ENCODE measurements around the gene GALNT2.

Gene GALNT2

DNA sequence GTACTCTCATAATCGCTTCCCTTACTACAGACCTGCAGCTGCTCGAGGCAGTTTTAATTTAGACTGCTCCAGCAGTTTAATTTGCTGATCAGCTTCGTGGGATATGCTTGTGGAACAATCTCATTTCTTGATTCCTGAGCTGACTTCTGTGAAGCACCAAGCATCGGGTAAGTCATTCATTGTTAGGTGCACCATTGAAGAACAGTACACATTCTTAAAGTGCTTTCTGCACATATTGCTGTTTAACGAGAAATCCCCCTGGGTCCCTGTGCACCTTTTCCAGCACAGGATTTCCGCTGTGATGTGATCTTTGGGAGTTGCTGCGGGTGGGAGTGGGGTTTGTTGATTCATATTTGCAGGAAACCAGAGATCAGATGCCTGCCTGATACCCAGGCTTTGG lies 9.1 kb downstream of the GALNT2 start:
- Histone ChIP-seq H3K9me3 (ENCODE audit: insufficient read depth, low read length) (no peaks in the 10 kb centered on the region), H3K4me3 (ENCODE audit: insufficient read depth, low read length, poor library complexity, severe bottlenecking) (no peak overlapping the region), H3K9me2 (replicated peaks; ENCODE audit: insufficient read depth, low read length) (no peaks in the 10 kb centered on the region), H3K79me2 (ENCODE audit: insufficient read depth, low read length) (no peaks in the 10 kb centered on the region), H3K4me2 (ENCODE audit: low read depth, low read length, poor library complexity, severe bottlenecking) (no peak overlapping the region), H3K9ac (ENCODE audit: low read length) (no peak overlapping the region), H4K20me1 (ENCODE audit: low read depth, low read length) (no peaks in the 10 kb centered on the region), H2AFZ (ENCODE audit: low read depth, low read length, severe bottlenecking) (no peak overlapping the region), H3K36me3 (ENCODE audit: low read length) (no peaks in the 10 kb centered on the region), H3K27me3 (ENCODE audit: low read length) (no peaks in the 10 kb centered on the region), H3K27ac (ENCODE audit: low read depth, low read length) (no peak overlapping the region), H3F3A (ENCODE audit: insufficient read depth) (no peaks in the 10 kb centered on the region)
- TF ChIP-seq, protein P1, sequence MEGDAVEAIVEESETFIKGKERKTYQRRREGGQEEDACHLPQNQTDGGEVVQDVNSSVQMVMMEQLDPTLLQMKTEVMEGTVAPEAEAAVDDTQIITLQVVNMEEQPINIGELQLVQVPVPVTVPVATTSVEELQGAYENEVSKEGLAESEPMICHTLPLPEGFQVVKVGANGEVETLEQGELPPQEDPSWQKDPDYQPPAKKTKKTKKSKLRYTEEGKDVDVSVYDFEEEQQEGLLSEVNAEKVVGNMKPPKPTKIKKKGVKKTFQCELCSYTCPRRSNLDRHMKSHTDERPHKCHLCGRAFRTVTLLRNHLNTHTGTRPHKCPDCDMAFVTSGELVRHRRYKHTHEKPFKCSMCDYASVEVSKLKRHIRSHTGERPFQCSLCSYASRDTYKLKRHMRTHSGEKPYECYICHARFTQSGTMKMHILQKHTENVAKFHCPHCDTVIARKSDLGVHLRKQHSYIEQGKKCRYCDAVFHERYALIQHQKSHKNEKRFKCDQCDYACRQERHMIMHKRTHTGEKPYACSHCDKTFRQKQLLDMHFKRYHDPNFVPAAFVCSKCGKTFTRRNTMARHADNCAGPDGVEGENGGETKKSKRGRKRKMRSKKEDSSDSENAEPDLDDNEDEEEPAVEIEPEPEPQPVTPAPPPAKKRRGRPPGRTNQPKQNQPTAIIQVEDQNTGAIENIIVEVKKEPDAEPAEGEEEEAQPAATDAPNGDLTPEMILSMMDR (IDR thresholded peaks at IDR 0.05; ENCODE audit: insufficient read depth, low read length, poor library complexity, severe bottlenecking): no peak
- no peak for TF ChIP-seq EZH2phosphoT487 (conservative IDR thresholded peaks at IDR 0.05; ENCODE audit: low read length)

DNA sequence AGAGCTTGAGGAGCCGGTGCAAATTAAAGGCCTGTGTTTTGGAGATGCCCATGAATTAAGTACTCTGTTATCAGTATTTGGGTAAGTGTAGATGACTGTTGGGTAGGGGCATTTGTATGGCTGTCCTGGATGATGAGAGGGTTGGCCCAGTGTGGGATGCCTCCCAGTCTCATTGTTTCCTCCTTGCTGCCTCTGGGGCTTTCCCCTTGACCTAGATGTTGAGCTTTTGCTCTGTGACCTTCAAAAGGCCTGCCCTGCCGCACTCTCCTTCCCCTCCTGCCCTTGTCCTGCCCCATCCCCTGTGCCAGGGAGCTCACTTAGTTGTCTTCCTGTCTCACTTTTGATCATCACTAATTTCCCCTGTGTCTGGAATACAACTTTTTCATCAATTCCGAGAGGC lies 10.0 kb downstream of the GALNT2 start:
- Histone ChIP-seq H2AFZ (ENCODE audit: low read depth, low read length, severe bottlenecking) (no peak overlapping the region), H3K9me3 (ENCODE audit: insufficient read depth, low read length) (no peaks in the 10 kb centered on the region), H3K9ac (ENCODE audit: low read length) (no peak overlapping the region), H3K4me2 (ENCODE audit: low read depth, low read length, poor library complexity, severe bottlenecking) (no peak overlapping the region), H3K9me2 (replicated peaks; ENCODE audit: insufficient read depth, low read length) (no peaks in the 10 kb centered on the region), H3F3A (ENCODE audit: insufficient read depth) (no peaks in the 10 kb centered on the region), H3K36me3 (ENCODE audit: low read length) (no peaks in the 10 kb centered on the region), H4K20me1 (ENCODE audit: low read depth, low read length) (no peaks in the 10 kb centered on the region; the same call in 1 of the 2 replicates), H3K4me3 (ENCODE audit: insufficient read depth, low read length, poor library complexity, severe bottlenecking) (no peak overlapping the region), H3K27ac (ENCODE audit: low read depth, low read length) (no peak overlapping the region), H3K27me3 (ENCODE audit: low read length) (no peaks in the 10 kb centered on the region), H3K79me2 (ENCODE audit: insufficient read depth, low read length) (no peaks in the 10 kb centered on the region)
- no peak for TF ChIP-seq EZH2phosphoT487 (conservative IDR thresholded peaks at IDR 0.05; ENCODE audit: low read length)
- TF ChIP-seq, protein P1 (IDR thresholded peaks at IDR 0.05; ENCODE audit: insufficient read depth, low read length, poor library complexity, severe bottlenecking): no peak

DNA sequence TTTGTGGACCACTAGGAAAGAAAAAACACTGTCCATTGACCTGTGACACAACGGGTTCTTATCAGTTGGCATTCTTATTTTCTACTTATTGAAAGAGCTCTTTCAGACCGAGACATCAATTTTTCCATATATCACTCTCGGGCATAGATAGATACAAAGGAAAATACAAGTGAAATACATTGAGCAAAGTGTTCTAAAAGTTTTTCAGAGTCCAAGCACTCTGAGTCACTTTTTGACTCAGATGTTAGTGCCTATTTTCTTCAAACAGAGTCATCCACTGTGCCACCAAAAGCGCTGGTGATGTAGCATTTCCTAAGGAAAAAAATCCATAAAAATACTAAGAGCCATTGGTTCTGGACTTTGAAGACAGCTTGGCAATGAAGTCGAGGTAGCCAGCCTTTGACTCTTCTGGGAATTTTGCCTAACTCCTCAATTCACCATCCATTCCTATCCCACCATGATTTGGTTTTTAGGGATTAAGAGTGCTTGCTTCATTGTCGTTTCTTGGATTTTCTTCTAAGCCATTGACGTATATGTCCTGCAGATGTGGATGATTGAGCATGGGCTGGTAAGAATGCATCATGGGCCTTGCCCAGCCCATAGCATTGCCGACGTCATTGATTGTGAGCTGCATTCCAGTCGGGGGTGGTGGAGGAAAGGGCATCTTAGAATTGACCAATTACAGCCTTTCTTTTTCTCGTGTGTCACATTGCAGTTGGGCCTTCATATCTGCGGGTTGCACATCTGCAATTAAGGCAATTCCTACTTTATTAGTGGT lies 10.6 kb downstream of the GALNT2 start:
- no peaks in the 10 kb centered on the region for H3K27me3 ChIP-seq (ENCODE audit: low read length)
- H2AFZ ChIP-seq (ENCODE audit: low read depth, low read length, severe bottlenecking): no peak overlapping the region
- no peaks in the 10 kb centered on the region for H3K36me3 ChIP-seq (ENCODE audit: low read length)
- H3K27ac ChIP-seq (ENCODE audit: low read depth, low read length): no peak overlapping the region
- no peaks in the 10 kb centered on the region for H3K9me2 ChIP-seq (replicated peaks; ENCODE audit: insufficient read depth, low read length)
- peaks cover 3% of the 10 kb centered on the region; the same call in 1 of the 2 replicates for H3F3A ChIP-seq (ENCODE audit: insufficient read depth)
- no peaks in the 10 kb centered on the region; the same call in 1 of the 2 replicates for H4K20me1 ChIP-seq (ENCODE audit: low read depth, low read length)
- H3K9me3 ChIP-seq (ENCODE audit: insufficient read depth, low read length): peaks cover 3% of the 10 kb centered on the region; the same call in 1 of the 2 replicates
- TF ChIP-seq, protein P1 (IDR thresholded peaks at IDR 0.05; ENCODE audit: insufficient read depth, low read length, poor library complexity, severe bottlenecking): no peak
- H3K9ac ChIP-seq (ENCODE audit: low read length): no peak overlapping the region
- H3K4me3 ChIP-seq (ENCODE audit: insufficient read depth, low read length, poor library complexity, severe bottlenecking): no peak overlapping the region
- H3K4me2 ChIP-seq (ENCODE audit: low read depth, low read length, poor library complexity, severe bottlenecking): no peak overlapping the region
- H3K79me2 ChIP-seq (ENCODE audit: insufficient read depth, low read length): no peaks in the 10 kb centered on the region; the same call in 1 of the 2 replicates
